HG03378 (cell line): Measurements from ENCODE around the gene DUOX2.

ENCODE experiments used
- ATAC-seq: cut with Tn5 transposase; IDR thresholded peaks from one replicate; pipeline ENCODE4 v1.9.1; 2021; ENCODE audit warnings: mild to moderate bottlenecking, moderate library complexity; ENCODE audit not compliant: unreplicated experiment

The DUOX2 gene

DNA sequence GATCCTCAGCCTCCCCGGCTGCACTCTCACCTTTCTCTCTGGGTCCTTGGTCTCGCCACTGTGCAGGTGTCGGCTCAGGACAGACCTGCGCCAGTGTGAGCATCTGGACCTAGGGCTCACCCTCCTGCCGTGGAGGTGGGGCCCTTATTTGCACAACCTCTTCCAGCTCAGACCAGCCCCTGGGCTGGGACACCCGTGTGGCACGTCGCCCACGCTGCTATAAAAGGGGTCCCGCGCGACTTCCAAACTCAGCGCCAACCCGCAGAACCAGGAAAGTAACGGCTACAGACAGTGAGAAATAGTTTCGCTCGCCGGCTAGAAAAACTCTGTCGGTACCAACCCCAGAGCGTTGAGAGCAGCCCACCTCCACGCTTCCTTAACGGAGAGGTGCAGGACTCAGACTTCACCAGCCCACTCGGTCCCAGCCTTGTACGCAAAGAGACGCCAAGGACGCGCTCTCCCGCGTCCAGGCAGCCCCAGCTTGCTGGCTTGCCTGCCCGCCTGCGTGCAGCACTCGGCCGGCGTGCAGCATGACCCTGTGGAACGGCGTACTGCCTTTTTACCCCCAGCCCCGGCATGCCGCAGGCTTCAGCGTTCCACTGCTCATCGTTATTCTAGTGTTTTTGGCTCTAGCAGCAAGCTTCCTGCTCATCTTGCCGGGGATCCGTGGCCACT is at the start of gene DUOX2, which contains the start of gene DUOXA2:
Gene DUOX2 (minus strand): TSS at position 97 of the 675 bp plus-strand sequence. CDS start 761 bp downstream, outside the sequence.
Gene DUOXA2 (plus strand): TSS at position 251 of the 675 bp plus-strand sequence. CDS start 280 bp downstream, at position 531.
- no peak for ATAC-seq

GRCh38 chr15:45163508-45163856 is 49.5 kb upstream of the DUOX2 start:
- ATAC-seq, result no peak

DNA sequence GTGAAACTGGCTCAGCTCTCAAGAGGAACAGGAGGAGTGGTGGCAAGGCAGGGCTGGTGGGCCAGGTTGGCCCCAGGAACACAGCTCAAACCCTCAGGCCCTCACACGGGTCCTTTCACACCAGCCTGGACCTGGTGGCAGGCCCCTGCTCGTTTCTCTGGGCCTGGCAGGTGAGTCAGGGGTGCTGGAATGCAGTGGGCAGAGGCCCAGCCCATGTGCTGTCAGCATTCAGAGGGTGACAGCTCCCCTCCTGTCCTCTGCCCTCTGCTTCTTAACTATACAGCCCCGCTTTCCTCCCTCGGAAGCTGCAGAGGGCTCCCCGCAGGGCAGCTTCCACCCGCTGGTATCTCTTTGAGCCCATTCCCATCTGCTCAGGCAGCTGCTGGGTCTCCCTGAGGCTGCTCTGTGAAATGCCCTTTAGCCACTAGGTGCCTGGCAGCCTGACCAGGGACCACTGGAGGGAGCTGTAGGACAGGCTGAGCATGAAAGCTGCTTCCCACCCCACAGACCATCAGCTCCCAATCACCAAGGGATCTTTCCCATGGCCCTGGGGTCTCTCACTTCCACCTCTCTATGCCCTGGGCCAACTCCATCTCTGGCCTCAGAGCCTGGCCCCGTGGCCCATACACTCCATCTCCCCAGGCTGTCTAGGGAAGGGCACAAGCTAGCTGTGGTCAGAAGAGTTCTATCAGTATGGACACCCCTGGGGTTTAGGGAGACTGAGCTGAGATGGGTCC is 49.0 kb upstream of the DUOX2 start:
- ATAC-seq, result peak; percentile 40

- ATAC-seq, result no peak
Measured at GRCh38 chr15:45161666-45162065, 47.7 kb upstream of the DUOX2 start.

- ATAC-seq, result no peak
Measured at GRCh38 chr15:45157974-45158373, 44.0 kb upstream of the DUOX2 start.

DNA sequence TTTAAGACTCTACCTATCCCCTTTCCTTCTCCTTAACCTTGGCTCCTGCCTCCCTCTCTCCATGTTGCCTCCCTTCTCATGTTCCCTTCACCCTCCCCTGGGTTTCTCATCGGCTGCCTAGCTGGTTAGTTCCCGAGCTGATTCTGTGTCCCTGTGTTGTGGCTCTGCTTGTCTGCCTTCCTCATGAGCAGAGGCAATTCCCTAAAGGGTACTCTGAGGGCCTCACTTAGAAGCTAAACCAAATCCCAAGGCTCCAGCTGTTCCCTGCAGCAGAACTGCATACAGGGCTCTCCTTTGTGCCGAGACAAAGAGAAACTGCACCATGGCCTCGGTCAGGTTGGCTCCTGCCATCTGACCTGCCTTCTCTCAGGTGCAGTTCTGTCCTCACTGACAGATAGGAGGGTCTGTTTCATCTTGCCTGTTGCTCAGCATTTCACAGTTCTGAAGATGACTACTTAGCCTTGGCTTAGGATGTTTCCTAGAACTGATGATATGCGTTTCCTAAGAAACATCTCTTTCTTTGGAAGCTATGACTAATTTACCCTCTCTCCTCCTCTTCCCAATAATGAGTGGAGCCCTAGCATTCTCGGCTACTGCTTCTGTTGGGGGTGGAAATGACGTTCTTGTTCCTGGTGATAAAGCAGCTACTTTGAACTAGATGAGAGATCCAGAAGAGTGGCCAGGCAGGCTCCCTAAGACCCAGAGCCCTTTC is 42.9 kb upstream of the DUOX2 start:
- ATAC-seq, result no peak

- no peak for ATAC-seq
Measured at GRCh38 chr15:45155739-45156138, 41.8 kb upstream of the DUOX2 start.

- no peak for ATAC-seq
Measured at GRCh38 chr15:45151998-45152828, 38.2 kb upstream of the DUOX2 start.

GRCh38 chr15:45150997-45151396 is 37.0 kb upstream of the DUOX2 start:
- ATAC-seq, result no peak

- ATAC-seq, result no peak
Measured at GRCh38 chr15:45150481-45150880, 36.5 kb upstream of the DUOX2 start.

DNA sequence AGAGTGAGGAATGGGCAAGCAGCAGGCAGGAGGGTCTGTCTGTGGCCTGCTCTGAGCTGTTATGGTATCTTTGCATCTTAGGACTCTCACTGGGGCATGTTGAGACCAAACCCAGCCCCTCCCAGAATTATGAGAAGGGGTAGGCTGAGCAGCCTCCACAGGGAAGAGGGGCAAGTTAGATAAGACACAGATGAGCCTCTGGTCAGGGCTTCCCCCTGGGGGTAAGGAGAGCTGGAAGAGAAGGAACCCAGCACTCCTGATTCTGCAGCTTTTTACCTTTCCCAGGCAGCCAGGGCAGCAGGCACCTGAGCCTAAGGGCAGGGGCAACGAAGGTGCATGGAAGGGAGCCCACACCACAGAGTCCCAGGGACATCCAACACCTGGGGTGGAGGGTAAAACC is 35.1 kb upstream of the DUOX2 start:
- no peak for ATAC-seq

DNA sequence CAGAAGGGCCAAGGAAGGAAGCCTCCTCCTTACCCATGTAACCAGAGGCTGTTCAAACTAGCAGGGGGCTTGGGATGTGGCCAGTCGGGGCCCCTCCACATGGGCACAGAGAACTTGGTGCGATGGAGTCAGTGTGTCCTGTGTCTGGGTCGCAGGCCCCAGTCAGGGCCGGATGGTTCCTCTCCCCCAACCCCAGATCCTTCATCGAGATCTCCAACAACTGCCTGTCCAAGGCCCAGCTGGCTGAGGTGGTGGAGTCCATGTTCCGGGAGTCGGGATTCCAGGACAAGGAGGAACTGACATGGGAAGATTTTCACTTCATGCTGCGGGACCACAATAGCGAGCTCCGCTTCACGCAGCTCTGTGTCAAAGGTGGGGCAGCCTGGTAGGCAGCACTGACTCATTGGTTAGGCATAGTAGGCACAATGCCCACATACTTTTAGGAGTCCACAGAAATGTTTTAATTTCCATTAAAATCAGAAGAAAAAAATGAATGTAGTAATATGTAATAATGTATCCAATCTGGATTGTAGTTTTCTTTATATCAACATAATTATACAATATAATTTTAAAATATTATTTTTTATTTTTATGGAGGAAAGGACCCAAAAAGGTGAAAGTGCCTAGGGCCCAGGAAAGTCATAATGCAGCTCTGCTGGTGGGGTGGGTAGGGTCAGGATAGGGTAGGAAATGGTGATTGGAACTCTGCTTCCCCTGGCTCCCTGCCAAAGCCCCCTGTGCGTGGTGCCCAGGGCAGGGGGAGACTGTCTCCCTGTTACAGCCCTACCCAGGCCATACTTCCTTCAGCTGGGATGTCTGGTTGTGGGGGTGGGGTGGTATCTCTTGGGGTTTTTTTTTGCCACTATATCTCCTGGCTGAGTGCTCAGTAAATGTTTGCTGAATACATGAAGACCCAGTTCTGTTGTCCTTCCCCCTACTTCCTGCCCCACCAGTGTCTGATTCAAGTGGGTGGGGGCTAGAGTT is 34.4 kb upstream of the DUOX2 start:
- ATAC-seq, result no peak

GRCh38 chr15:45147606-45148005 is 33.6 kb upstream of the DUOX2 start:
- no peak for ATAC-seq

DNA sequence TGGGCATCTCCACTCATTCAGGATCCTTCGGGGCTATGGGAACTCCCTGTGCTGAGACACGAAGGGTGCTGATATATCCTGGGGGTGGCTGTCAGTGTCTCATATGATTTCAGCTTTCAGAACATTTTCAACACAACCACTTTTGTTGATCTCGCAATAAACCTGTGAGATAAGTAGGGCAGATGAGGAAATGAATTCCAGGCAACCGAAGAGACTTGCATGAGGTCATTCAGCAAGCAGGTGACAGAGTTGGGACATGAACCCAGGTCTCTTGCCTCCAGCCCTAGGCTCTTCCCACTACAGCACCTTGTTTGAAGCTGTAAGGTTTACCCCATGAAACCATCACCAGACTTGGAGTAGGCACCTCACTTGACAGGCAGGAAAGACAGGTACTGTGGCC is 32.4 kb upstream of the DUOX2 start:
- ATAC-seq, result no peak

DNA sequence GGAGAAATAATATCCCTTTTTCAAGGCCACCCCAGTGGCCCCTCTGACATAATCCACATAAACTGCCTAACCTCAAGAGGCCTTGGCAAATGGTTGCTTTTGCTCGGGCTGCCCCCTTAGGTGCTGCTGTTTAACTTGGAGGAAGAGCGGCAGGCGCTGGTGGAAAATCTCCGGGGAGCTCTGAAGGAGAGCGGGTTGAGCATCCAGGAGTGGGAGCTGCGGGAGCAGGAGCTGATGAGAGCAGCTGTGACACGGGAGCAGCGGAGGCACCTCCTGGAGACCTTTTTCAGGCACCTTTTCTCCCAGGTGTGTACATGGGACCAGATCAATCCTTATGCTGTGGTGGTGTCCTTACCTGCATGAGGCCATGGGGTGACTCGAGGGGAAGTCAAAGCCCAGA is 30.8 kb upstream of the DUOX2 start:
- no peak for ATAC-seq

DNA sequence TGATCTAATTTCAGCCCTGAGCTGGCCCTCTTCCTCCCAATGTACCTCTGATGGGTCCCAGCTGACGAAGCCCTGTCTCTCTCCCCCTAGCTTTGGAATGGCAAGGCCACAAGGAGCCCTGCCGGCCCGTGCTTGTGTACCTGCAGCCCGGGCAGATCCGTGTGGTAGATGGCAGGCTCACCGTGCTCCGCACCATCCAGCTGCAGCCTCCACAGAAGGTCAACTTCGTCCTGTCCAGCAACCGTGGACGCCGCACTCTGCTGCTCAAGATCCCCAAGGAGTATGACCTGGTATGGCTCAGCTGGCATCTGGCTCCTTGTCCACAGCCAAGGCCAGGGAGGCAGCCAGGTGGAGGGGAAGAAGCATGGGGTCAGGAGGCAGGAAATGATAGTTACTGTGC is 30.0 kb upstream of the DUOX2 start:
- no peak for ATAC-seq

GRCh38 chr15:45143056-45143455 is 29.1 kb upstream of the DUOX2 start:
- no peak for ATAC-seq

DNA sequence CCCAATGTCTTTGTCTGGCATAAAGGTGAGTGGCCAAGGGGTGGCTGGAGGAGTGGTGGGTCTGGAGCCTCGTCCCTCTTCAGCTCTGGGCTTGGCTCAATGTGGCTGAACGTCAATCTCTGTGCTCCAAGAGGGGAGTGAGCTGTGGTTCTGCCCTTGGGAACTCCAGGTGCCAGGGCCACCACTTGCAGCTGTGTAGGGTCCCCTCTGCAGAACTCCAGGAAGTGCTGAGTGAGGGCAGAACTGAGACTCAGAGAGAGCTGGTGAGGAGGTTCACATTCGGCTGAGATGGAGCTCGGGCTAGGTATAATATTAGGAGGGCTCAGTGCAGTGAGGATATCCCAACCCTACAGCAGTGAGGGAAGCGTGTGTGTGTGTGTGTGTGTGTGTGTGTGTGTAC is 27.4 kb upstream of the DUOX2 start:
- ATAC-seq, result no peak

GRCh38 chr15:45140557-45141250 is 26.7 kb upstream of the DUOX2 start:
- ATAC-seq, result no peak
